ENCODE data around the gene PLD4.

Gene PLD4

GRCh38 chr14:104956290-104956890, 31.7 kb downstream of the PLD4 start:
- no peak for DNase-seq (ENCODE audit: low read depth, low spot score)

DNA sequence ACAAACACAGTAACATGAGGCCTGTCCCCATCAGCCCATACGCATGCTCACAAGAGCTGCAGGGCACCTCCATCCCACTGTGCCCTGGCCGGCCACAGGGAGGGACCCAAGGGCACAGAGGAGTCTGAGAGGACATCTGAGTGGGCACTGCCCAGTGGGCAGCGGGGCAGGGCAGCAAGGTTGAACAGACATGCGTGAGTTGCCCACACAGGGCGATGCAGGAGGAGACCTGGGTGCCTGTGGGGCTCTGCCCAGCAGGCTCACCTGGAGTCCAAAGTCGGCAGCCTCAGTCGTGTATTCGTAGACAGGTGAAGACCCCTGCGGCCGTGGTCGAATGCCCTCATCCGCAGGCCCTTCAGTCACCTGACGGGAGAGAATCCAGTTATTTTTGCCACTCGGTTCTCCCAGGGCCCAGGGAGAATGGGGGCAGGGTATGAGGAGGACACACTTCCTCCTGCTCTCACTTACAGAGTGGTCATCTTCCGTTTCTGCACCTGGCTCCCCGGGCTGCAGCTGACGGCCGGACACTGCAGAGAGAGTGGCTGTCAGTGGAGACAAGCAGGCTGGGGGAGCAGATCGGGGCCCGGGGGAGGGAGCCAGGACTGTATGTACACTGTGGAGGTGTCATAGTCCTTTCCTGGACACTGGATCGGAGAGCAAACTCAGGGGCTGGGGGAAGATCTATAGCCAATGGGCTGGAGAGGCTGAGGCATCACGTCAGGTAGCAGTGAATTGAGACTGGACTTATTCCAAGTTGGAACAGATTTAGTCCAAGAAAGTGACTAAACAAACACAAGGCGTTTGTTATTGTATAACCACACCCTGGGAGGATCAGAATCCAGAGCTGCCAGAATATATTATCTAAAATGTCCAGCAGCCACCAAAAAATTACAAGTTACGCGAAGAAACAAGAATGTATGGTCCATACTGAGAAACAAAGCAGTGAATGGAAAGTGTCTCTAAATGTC, 32.8 kb downstream of the PLD4 start:
- DNase-seq (ENCODE audit: low read depth, low spot score): no peak

DNA sequence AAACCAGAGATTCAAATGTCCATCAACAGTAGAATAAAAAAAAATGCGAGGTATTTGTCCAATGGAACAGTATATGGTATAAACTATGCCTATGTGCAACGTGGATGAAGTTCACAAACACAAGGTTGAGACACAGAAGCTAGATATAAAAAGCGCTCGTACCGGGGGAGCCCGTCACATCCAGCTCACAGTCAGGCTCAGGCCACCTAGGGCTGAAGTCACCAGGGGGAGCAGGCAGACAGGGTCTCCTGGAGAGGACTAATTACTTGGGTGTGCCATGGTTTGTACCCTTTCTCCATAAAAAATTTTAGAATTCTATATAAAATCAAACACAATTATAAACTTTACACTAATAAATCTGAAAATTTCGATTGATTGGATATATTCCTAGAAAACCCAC, 39.9 kb downstream of the PLD4 start:
- no peak for DNase-seq (ENCODE audit: low read depth, low spot score)

- DNase-seq (ENCODE audit: low read depth, low spot score): no peak
Measured at GRCh38 chr14:104965561-104966231, 41.0 kb downstream of the PLD4 start.

DNA sequence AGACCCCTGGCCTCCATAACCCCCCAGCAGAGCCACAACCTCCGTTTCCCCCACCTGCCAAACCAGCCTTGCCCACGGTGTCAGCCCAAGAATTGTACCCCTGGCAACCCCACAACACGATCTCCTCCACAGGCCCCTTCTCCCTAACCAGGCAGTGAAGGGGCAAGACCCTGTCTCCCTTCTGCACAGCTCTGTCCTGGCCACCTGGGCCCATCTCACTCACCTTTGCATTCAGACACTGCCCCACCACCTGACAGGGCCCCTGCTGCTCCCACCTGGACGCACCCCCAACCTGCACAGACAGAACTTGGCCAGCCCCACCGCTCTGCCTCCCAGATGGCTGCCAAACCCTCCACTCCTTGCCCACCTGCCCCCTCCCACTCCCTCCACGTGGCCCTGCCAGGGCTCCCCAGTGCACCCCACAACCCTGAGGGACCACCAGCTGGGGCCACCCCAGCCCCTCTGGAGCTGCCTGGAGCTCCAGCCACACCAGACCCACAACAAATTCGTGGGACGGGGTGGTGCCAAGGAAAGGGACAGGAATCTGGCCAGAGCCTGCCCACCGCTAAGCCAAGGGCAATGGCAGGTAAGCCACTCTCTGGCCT, 41.7 kb downstream of the PLD4 start:
- DNase-seq (ENCODE audit: low read depth, low spot score): no peak

GRCh38 chr14:104966981-104967385, 42.3 kb downstream of the PLD4 start:
- DNase-seq (ENCODE audit: low read depth, low spot score): no peak

DNA sequence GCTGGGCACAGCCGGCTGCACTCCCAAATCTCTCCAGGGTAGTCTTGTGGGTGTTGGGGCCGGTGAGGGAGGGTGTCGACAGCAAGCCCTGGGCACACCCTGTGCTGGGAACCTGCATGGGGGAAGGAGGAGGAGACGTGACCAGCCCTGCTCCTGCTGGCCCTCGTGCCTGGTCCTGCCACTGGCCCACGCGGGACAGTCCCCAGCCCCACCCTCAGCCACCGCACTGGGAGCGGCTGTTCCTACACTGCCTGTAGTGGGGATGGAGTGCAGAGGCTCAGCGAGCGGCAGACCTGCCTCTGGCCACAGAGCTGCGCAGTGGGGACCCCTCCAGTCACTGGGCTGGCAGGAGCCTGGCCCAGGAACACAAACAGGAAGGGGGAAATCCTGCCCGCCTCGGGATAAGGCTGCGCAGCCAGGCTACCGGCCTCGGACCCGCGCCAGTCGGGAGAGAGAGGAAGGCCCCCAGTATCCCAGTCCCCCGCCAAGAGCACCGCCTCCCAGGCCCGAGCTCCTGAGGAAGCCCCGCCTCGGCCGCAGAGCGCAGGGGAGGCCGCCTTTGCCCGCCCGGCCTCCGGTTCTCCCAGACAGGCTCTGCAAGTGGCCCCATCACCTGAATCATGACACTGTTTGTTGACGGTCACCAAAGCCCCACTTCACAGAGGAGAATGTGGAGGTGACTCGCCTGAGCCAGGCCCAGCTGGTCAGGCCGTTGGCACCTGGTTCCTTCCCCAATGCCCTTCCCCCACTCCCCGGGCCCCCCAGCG, 42.9 kb downstream of the PLD4 start:
- no peak for DNase-seq (ENCODE audit: low read depth, low spot score)

GRCh38 chr14:104968153-104968527, 43.5 kb downstream of the PLD4 start:
- DNase-seq (ENCODE audit: low read depth, low spot score): no peak

- no peak for DNase-seq (ENCODE audit: low read depth, low spot score)
Measured at GRCh38 chr14:104968541-104969401, 44.1 kb downstream of the PLD4 start.

- no peak for DNase-seq (ENCODE audit: low read depth, low spot score)
Measured at GRCh38 chr14:104969741-104970230, 45.1 kb downstream of the PLD4 start.

DNA sequence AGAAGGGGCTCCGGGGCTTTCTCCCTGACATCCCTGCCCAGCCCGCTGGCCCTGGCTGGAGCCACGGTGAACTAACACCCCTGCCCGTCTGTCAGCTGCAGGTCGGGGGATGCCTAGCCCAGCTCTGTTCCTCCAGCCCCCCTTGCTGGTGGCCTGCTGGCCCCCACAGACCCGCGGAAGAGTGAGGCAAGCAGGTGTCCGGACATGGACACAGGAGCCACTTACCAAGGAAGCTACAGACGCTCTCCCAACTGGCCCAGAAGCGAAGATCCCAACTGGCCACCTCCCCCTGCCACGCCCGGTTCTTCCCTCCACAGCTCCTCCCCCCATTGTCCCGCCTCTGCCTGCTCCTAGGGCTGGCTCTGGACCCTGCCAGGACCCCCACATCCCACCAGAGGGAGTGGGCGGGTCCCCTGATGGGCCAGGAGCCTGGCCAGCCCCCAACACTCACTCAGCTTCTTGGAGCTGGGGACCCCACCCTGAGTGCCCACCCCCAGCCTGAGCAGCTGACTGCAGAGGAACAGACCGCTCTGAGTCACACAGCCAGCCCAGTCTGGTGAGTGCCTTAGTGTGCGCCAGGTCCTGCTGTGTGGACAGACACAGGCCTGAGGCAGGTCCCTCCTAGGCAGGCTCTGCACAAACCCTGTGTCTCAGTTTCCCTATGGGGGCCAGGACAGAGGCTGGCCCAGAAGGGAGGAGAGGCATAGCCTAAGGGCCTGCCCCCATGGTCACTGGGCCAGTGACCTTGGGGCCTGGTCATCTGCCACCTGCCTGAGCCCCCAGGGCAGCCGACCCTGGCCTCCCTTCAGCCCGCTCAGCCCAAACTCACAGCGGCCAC, 45.8 kb downstream of the PLD4 start:
- DNase-seq (ENCODE audit: low read depth, low spot score): no peak

DNA sequence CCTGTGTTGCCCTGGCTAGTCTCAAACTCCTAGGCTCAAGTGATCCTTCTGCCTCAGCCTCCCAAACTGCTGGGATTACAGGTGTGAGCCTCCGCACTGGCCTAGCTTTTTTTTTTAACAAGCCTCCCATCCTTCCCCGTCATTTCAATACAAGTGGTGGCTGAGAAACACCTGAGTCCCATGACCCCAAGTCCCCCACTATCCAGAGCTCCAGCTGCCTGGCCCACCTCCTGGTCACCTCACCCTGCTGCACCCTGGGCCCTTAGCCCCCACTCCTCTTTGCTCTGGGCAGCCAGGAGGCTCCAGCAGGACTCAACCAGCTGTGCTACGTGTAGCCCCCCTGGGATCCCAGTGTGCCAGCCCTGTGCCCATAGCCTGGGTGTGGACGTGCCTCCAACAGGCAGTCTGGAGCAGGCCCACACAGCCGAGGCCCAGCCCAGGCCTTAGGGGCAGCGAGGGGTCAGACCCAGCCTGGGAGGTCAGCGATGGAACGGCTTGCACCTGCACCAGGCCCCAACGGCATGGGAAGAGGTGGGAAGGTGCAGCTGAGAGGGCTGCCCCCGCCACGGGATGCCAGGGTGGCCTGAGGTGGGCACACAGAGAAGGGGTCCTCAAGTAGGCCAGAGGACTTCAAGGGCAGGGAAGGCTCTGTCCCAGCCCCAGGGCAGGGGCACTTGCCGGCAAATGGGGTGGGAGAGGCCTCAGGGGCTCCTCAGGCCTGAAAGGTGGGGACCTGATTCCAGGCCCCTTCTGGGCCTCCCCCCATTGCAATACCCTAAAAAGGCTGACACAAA, 47.0 kb downstream of the PLD4 start:
- DNase-seq (ENCODE audit: low read depth, low spot score): no peak

DNA sequence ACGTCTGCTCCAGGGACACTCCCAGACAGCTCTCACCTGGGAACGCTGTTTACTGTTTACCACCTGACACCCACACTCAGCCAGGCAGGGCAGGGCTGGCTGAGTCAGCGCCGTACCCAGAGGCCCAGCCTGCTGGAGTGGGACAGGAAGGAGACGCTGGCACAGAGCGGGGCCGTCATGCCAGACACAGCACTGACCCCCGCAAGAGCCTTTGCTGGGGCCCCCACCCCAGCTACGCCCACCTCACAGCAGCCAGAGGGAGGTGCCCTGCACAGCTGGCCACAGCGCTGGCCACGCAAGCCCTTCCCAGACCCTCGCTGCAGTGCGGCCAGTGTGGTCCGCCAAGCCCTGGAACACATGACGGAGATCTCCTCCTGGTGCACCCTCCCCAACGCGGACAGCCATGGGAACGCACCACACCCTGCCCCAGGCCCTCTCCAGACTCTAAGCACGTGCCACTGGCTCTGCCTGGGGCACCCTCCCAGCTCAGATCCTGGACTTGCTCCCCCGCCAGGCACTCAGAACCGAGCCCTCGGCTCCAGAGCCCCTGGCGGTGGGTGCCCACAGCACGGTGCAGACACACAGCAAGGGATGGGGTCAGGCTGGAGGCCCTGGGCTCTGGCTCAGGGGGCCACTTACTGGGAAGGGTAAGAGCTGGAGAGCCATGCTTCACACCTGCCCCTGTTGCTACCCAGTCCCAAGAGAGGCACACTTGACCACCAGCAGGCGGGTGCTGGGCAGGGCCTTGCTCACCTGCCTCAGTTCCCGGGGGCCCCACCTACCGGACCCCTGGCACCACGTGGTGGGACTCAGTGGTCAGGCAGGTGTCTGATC, 47.8 kb downstream of the PLD4 start:
- DNase-seq (ENCODE audit: low read depth, low spot score): no peak

DNA sequence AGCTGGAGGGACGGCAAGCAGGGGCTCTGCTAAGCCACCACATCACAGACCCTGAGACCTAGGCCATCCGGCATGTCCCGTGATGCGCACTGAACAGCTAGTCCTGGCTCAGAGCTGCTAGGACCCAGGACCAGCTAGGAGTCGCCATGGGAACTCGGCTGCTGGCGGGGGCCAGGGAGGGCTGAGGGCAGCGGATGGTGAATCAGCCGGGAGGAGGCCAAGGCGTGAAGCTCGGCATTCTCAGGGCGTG, 48.4 kb downstream of the PLD4 start:
- DNase-seq (ENCODE audit: low read depth, low spot score): no peak

DNA sequence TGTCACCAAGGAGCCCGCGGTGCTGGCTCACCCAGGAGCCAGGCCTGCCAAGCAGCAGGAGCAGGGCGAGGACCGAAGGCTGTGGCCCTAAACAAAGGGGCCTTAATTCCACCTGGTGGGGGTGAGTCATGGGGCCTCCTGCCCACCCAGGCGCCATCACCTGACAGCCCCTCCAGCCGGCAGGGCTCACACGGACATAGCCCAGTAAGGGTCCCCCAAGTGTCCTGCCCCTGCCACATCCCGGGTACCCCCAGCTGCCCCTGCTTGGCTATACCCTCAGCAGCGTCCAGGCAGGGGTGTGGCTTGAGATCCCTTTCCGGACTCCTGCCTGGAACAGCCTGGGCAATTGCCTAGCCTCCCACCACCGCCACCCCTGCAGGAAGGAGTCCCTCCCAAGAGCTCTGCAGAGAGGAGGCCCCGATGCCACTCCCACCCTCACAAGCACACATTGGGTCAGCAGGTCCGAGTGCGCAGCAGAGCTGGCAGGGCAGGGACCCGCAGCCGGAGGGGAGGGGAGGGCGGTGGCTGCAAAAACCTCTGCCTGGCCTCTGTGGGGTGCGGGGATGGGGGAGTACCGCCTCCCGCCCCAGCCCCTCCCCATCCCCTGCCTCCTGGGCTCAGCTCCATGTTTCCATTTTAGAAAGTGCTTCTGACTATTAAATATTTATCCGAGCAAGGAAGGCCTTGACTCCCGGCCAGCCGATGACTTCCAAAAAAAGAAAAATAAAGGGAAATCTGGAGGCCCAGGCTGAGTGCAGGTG, 48.9 kb downstream of the PLD4 start:
- no peak for DNase-seq (ENCODE audit: low read depth, low spot score)

DNA sequence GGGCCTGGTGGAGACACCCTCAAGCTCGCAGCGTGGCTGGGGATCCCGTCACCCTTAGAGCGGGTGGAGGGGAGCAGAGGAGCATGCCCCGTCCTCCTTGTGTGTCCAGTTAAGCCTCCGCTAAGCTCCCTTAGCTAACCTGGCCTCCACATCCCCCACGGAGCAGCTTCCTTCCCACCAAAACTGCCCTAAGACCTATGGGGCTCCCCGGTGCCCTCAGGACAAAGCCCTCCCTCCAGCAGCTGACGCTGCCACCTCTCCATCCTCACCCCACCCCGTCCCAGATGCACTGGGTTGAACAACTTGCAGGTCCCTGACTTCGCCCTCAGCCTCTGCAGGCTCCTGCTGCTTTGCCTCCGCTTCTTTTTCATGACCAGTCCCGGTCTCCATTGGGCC, 49.5 kb downstream of the PLD4 start:
- no peak for DNase-seq (ENCODE audit: low read depth, low spot score)

Data from iPS DF 19.7 (cell line).